GM06990 (cell line): ENCODE results near the gene CNGA2.

ENCODE experiments used
- DNase-seq: peaks from one replicate; pipeline ENCODE4 v3.0.0-alpha.2; 2011; ENCODE audit not compliant: insufficient read length; ENCODE audit errors: extremely low read depth
- H3K27me3 ChIP-seq: replicated peaks from 2 replicates; pipeline ENCODE4 v1.6.0; 2011; ENCODE audit warnings: low read length; ENCODE audit not compliant: control insufficient read depth, insufficient read depth
- H3K36me3 ChIP-seq: 2 replicates; pipeline ENCODE4 v1.5.1; 2011; ENCODE audit warnings: low read length; ENCODE audit not compliant: control insufficient read depth, insufficient read depth
- H3K4me3 ChIP-seq: replicated peaks from 2 replicates; pipeline ENCODE4 v1.5.1; 2011; ENCODE audit warnings: low read depth, mild to moderate bottlenecking, control low read depth, low read length
- TF ChIP-seq, protein P1 (sequence below): IDR thresholded peaks from 2 replicates; pipeline ENCODE4 v1.5.1; 2011; ENCODE audit warnings: low read length, control low read depth, mild to moderate bottlenecking, inconsistent platforms; ENCODE audit not compliant: insufficient read depth, poor library complexity, severe bottlenecking

Gene CNGA2

DNA sequence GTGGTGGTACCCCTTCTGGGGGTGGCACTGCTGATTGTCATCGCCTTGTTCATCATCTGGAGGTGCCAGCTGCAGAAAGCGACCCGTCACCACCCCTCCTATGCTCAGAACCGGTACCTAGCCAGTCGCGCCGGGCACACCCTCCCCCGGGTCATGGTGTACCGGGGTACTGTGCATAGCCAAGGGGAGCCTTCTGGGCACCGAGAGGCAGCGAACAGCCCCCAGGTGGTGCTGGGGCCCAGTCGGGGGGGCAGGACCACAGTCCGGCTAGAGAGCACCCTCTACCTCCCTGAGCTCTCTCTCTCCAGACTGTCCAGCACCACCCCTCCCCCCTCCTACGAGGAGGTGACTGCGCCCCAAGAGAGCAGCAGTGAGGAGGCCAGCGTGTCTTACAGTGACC, 34.0 kb upstream of the CNGA2 start:
- Histone ChIP-seq H3K36me3 (no peaks in the 10 kb centered on the region), H3K4me3 (no peak overlapping the region), H3K27me3 (no peaks in the 10 kb centered on the region)
- TF ChIP-seq, protein P1, sequence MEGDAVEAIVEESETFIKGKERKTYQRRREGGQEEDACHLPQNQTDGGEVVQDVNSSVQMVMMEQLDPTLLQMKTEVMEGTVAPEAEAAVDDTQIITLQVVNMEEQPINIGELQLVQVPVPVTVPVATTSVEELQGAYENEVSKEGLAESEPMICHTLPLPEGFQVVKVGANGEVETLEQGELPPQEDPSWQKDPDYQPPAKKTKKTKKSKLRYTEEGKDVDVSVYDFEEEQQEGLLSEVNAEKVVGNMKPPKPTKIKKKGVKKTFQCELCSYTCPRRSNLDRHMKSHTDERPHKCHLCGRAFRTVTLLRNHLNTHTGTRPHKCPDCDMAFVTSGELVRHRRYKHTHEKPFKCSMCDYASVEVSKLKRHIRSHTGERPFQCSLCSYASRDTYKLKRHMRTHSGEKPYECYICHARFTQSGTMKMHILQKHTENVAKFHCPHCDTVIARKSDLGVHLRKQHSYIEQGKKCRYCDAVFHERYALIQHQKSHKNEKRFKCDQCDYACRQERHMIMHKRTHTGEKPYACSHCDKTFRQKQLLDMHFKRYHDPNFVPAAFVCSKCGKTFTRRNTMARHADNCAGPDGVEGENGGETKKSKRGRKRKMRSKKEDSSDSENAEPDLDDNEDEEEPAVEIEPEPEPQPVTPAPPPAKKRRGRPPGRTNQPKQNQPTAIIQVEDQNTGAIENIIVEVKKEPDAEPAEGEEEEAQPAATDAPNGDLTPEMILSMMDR = no peak
- no peak for DNase-seq

DNA sequence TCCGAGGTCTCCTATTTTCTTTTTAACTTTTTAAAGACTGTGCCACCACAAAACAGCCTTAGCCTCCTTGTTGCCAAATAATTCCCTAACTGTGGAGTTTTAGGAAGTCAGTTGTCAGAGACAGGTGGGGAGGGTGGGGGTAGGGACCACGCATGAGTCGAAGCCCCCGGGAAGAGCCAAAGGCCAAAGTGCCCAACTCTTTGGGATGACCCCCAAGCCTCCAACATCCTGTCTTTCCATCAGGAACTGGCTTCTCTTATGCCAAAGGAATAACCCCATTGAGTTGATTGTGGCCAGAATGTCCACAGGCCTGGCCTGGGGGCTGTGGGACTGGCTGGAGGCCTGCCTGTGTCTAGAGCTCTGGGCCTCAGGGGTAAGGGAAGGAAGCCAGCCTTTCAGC, 33.5 kb upstream of the CNGA2 start:
- no peak for DNase-seq
- TF ChIP-seq, protein P1 = no peak
- Histone ChIP-seq H3K4me3 (no peak overlapping the region), H3K27me3 (no peaks in the 10 kb centered on the region), H3K36me3 (no peaks in the 10 kb centered on the region)

- H3K27me3 ChIP-seq = no peaks in the 10 kb centered on the region
- H3K4me3 ChIP-seq = no peak overlapping the region
- DNase-seq = no peak
- H3K36me3 ChIP-seq = no peaks in the 10 kb centered on the region
- TF ChIP-seq, protein P1 = no peak
These were observed 33.0 kb upstream of the CNGA2 start for GRCh38 chrX:151701531-151701930.

DNA sequence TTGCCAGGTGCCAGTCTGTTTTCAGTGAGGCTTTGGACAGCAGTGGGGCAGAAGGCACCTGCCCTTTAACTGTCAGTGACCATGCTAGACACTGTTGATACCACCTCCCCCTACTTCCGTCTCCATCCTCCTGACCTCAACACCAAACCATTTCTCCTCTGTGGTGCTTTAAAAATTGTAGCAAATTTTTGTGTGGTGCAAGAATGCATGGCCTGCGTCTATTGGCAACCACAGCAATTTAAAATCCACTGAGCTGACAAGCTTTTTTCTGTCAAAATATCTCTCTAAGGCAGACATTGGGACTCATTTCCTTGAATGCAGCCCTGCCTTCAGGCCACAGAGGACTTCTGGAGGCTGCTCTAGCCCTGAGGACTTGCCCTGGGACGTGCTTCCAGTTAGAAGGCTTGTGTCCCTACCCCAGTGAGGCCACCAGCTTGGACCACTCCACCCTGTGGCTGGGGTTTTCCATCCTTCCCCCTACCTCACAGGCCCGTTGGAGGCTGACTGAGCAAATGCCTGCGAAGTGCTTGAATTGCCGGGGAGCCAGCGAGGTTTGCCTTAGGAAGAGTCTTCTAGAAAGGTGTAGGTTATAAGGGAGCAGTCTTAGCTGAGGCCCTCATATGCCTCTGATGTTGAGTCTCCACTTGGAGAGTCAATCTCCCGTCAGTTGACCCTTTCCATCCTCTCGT, 32.4 kb upstream of the CNGA2 start:
- H3K27me3 ChIP-seq = no peaks in the 10 kb centered on the region
- H3K4me3 ChIP-seq = no peak overlapping the region
- DNase-seq = no peak
- TF ChIP-seq, protein P1 = no peak
- no peaks in the 10 kb centered on the region for H3K36me3 ChIP-seq

GRCh38 chrX:151702741-151703340, 31.7 kb upstream of the CNGA2 start:
- TF ChIP-seq, protein P1 = no peak
- Histone ChIP-seq H3K4me3 (no peak overlapping the region), H3K27me3 (no peaks in the 10 kb centered on the region), H3K36me3 (no peaks in the 10 kb centered on the region)
- no peak for DNase-seq
